AG09319 (cell line): ENCODE results near the gene CDV3.

Experiments used
- DNase-seq: peaks from one replicate; pipeline ENCODE4 v3.0.0-alpha.2; 2010; ENCODE audit warnings: low read depth; ENCODE audit errors: extremely low read depth
- TF ChIP-seq, protein P1 (sequence below): IDR thresholded peaks from 2 replicates; pipeline ENCODE4 v1.5.1; 2011; ENCODE audit warnings: low read depth, mild to moderate bottlenecking, inconsistent platforms, low read length, moderate library complexity

Gene CDV3

DNA sequence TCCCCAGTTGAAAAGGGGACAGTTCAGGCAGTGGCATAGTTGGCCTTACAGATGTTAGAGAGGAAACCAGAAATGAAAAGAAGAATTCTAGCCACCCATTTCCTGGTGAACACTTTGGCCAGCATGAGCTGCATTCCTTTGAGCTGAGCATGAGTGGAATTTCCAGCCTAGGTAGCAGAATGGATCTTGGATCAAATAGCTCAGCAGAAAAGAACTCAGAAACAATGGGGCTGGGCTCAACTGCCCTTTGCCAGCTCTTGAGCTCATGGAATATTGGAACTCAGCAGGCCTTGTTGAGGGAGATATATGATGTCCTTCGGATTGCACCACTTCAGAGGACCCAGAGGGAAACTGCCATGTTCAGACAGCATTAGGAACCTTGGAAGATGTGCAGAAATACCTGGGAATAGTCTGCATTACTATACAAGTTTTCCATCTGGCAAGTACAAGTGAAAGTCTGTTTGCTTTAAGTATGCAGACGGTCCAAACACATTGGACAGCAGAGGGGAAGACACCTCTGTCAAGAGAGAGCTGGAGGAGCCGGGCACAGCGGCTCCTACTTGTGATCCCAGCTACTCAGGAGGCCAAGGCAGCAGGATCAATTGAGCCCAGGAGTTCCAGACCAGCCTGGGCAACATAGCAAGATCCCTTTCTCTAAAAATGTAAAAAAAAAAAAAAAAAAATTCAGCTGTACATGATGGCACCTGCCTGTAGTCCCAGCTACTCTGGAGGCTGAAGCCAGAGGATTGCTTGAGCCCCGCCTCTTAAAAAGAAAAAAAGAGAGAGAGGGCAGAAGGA, 3.1 kb upstream of the CDV3 start:
- no peak for DNase-seq
- TF ChIP-seq, protein P1, sequence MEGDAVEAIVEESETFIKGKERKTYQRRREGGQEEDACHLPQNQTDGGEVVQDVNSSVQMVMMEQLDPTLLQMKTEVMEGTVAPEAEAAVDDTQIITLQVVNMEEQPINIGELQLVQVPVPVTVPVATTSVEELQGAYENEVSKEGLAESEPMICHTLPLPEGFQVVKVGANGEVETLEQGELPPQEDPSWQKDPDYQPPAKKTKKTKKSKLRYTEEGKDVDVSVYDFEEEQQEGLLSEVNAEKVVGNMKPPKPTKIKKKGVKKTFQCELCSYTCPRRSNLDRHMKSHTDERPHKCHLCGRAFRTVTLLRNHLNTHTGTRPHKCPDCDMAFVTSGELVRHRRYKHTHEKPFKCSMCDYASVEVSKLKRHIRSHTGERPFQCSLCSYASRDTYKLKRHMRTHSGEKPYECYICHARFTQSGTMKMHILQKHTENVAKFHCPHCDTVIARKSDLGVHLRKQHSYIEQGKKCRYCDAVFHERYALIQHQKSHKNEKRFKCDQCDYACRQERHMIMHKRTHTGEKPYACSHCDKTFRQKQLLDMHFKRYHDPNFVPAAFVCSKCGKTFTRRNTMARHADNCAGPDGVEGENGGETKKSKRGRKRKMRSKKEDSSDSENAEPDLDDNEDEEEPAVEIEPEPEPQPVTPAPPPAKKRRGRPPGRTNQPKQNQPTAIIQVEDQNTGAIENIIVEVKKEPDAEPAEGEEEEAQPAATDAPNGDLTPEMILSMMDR = no peak

DNA sequence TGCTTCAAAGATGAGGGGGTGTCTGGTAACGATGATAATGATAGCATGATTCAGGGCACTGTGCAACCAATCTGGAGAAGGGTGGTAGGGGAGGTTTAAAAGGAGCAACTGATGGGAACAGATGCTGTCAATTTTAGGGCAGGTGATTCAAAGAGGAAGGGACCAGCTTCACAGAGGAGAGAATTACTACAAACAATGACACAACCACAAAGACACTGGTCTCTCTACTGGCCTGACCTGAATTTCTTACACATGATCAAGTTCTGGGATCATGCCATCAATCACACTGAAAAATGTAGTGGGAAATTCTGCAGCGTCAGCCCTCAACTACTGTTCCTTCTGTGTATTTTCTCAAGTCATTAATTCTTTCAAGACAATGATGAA, 2.6 kb upstream of the CDV3 start:
- no peak for DNase-seq
- TF ChIP-seq, protein P1 = no peak

DNA sequence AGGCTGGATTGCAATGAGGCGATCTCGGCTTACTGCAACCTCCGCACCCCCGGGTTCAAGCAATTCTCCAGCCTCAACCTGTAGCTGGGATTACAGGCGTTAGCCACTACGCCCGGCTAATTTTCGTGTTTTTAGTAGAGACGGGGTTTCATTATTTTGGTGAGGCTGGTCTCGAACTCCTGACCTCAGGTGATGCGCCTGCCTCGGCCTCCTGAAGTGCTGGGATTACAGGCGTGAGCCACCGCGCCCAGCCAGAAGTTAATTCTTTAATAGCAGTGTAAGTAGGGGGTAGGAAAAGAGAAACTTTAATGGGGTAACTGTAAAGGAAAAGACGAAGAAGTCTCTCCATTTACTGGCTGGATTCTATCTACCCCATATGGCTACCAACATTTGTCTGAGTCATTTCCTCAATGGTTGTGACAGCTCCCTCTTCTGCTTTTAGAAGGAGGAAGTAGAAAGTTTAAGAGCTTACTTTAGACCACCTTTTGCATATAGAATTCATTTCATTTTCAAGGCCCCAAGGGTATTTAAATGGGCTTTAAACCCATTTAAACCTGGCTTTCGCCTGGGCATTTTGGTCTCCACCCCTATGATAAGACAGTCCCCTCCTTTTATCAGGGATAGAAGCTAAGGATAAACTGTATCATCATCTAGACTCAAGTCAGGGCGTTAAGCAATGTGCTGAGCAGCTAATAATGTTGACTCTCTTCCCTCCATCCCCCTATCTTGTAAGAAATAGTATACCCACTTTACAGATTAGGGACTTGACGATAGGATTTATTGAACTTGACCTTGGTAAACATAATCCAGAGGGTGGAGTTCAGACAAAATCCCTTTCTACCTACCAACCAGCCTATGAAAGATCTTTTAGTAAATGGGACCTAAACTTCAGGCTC, 1.1 kb upstream of the CDV3 start:
- DNase-seq = no peak
- TF ChIP-seq, protein P1 = no peak

DNA sequence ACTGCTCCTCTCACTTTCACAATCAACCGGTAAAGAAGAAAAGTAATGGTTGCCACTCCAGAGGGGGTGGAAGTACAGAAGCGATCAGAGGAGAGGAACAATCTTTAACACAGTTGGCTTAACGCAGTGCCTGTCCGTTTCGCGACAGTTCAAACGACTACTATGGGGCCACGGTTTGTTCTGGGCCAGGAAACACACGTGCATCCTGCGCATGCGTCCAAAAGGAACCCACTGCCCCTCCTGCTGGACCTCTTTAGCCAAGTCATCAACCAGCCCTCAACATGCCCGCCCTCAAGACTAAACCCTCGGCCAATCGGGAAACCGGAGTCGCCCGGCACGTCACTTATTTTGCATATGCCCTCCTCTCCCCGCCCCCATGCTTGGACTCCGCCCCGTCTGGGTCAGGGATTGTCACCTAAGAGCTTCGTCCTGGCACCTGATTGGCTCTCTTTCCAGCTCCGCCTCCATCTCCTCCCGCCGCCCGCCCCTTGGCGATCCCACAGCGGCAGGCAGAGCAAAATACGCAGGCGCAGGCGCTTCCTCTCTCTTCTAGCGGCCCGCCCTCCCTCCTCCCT, 345 bp upstream of the CDV3 start:
- TF ChIP-seq, protein P1 = peak; percentile 6; the same call in 1 of the 2 replicates
- peak; percentile 100 for DNase-seq

DNA sequence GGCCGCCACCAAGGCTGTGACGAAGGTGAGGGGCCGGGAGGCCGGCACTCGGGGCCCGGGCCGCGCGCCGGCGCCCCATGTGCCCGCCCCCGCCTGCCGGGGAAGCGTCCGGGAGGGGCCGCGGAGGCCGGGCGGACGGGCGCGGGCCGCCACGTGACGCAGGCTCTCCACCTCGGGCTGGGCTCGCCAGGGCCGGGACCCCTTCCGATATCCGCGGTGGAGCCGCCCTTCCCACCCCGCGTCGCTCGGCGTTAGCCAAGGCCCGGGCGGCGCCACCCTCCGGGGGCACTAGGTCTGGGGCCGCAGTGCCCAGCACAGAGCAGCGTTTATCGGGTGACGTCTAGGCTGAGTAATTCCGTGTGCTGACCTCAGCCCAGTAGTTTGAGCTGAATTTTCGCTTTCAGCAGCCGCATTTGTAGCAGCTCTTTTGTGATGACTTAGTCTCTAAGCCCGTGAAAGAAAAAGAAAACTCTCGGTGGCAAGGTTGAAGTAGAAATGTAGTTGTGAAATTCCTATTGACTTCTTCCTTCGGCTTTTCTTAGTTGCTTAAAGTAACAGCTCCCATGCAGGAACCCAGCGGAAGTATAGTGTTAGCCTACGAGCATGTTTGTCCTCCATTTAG, 885 bp downstream of the CDV3 start:
- TF ChIP-seq, protein P1 = peak; percentile 3; the same call in 1 of the 2 replicates
- DNase-seq = no peak

DNA sequence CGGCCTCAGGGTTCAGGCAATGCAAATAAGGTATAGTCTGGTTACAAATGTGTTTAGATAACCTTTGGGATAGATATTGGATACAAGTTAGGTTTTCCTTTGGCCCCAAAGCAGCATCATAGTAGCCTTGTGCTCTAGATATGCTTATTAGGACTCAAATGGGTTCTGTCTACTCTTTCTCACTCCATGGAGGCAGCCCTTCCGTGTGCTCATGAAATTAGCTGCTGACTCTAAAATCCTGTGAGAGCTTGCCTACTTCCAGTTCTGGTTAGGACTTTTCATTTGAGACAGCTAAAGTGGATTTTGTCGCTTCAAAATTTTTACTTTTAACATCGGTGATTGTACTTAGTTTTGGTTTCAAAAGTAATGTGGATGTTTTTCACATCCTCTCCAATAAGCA, 1.6 kb downstream of the CDV3 start:
- DNase-seq = no peak

More for the DNA sequence above, 1.6 kb downstream of the CDV3 start:
- TF ChIP-seq, protein P1 = no peak
